HepG2 (cell line): ENCODE measurements around the gene ZNF367. TPM values are rescaled to one million over a fixed set of nuclear protein-coding genes. Genes with fewer than 3 reads are reported as not detected.

Experiments
- ETV5 ChIP-seq: IDR thresholded peaks from 2 replicates; pipeline ENCODE4 v1.6.1; 2018; ENCODE audit warnings: missing biosample characterization, missing genetic modification reagents, inconsistent platforms, borderline replicate concordance
- IKZF5 ChIP-seq: IDR thresholded peaks from 2 replicates; pipeline ENCODE4 v1.6.1; 2018; ENCODE audit warnings: missing genetic modification reagents, mild to moderate bottlenecking, missing compliant biosample characterization
- NCOA2 ChIP-seq: sonication (generic); formaldehyde crosslinking; IDR thresholded peaks from 2 replicates; pipeline ENCODE4 v1.8.0; 2022; ENCODE audit warnings: inconsistent platforms
- NFIC ChIP-seq: IDR thresholded peaks from 2 replicates; pipeline ENCODE4 v1.6.1; 2012; ENCODE audit warnings: mild to moderate bottlenecking, low read length, inconsistent platforms
- RERE ChIP-seq: IDR thresholded peaks from 2 replicates; pipeline ENCODE4 v1.6.1; 2016; ENCODE audit warnings: low read depth, missing genetic modification reagents, missing compliant biosample characterization
- SNAPC2 ChIP-seq: sonication (generic); formaldehyde crosslinking; IDR thresholded peaks from 2 replicates; pipeline ENCODE4 v1.8.1; 2022; ENCODE audit warnings: mild to moderate bottlenecking, missing genetic modification reagents
- ZBTB10 ChIP-seq: sonication (generic); formaldehyde crosslinking; IDR thresholded peaks from 2 replicates; pipeline ENCODE4 v1.4.0; 2020; ENCODE audit warnings: missing genetic modification reagents, borderline replicate concordance
- ZBTB3 ChIP-seq: sonication (generic); formaldehyde crosslinking; IDR thresholded peaks from 2 replicates; pipeline ENCODE4 v1.4.0; 2020; ENCODE audit warnings: low read depth, mild to moderate bottlenecking, moderate library complexity, missing genetic modification reagents, borderline replicate concordance
- ZFX ChIP-seq: sonication (generic); formaldehyde crosslinking; IDR thresholded peaks from 2 replicates; pipeline ENCODE4 v1.4.0; 2020; ENCODE audit warnings: mild to moderate bottlenecking, low read depth, missing genetic modification reagents, moderate library complexity
- ZNF230 ChIP-seq: sonication (generic); formaldehyde crosslinking; IDR thresholded peaks from 2 replicates; pipeline ENCODE4 v1.4.0; 2020; ENCODE audit warnings: mild to moderate bottlenecking, missing genetic modification reagents
- ZNF350 ChIP-seq: sonication (generic); formaldehyde crosslinking; IDR thresholded peaks from 2 replicates; pipeline ENCODE4 v1.4.0; 2020; ENCODE audit warnings: mild to moderate bottlenecking, low read depth, missing genetic modification reagents, borderline replicate concordance
- ZNF609 ChIP-seq: sonication (generic); formaldehyde crosslinking; IDR thresholded peaks from 2 replicates; pipeline ENCODE4 v1.4.0; 2020; ENCODE audit warnings: mild to moderate bottlenecking, missing genetic modification reagents, borderline replicate concordance
- ZNF792 ChIP-seq: IDR thresholded peaks from 2 replicates; pipeline ENCODE4 v1.6.1; 2016
- polyA plus RNA-seq, 8 experiments: library from polyadenylated mRNA; depleted of rRNA in 3 of 8; stranded (reverse) in 7 of 8; unstranded in 1 of 8; fragments of >200 nt; fragmentation: Illumina TruSeq in 4 of 8; extraction: Trizol in 4 of 8; gene quantifications; 2 replicates each; pipeline versions ENCODE4 v1.2.1 to v1.2.3, GENCODE V29; 2011 to 2016; ENCODE audit warnings: low read depth in 4 of 8, missing spikeins in 1 of 8, mixed read lengths in 1 of 8; ENCODE audit not compliant: insufficient read depth in 1 of 8
- total RNA-seq, 5 experiments: library from RNA; depleted of rRNA; stranded (reverse); fragments of >200 nt; fragmentation: Illumina TruSeq; extraction: Trizol; gene quantifications; 2 replicates each; pipeline ENCODE4 v1.2.3, GENCODE V29; 2016; ENCODE audit warnings: low read depth in 1 of 5

Gene ZNF367
- total and polyA plus RNA-seq, 2 of the 13 experiments (the other 11 are each of a cell fraction or from before 2014, with no cell fraction given), result 2.9 to 7.7 TPM

- TF ChIP-seq RERE, result peak; percentile 28; the same call in 1 of the 2 replicates
- TF ChIP-seq ZNF350 (CRISPR knock-in tag), result peak; percentile 38; the same call in 1 of the 2 replicates
- peak; percentile 43; the same call in 1 of the 2 replicates for TF ChIP-seq SNAPC2 (CRISPR knock-in tag)
- peak; percentile 79; the same call in 1 of the 2 replicates for TF ChIP-seq ZNF792 (CRISPR knock-in tag)
- peak; percentile 83; the same call in 1 of the 2 replicates for TF ChIP-seq ETV5
- TF ChIP-seq ZBTB10, result no peak
- peak; percentile 52; the same call in 1 of the 2 replicates for TF ChIP-seq ZNF230 (CRISPR knock-in tag)
- TF ChIP-seq ZFX (CRISPR knock-in tag), result peak; percentile 46; the same call in 1 of the 2 replicates
- TF ChIP-seq NCOA2 (CRISPR knock-in tag), result peak; percentile 84
- TF ChIP-seq ZNF609 (CRISPR knock-in tag), result peak; percentile 81; the same call in 1 of the 2 replicates
- TF ChIP-seq ZBTB3 (CRISPR knock-in tag), result no peak
- peak; percentile 74; the same call in 1 of the 2 replicates for TF ChIP-seq NFIC
- peak; percentile 92 for TF ChIP-seq IKZF5 (CRISPR knock-in tag)
These were observed 2.5 kb upstream of the ZNF367 start (continued) for GRCh38 chr9:96420468-96421219.
